NCI-H1436 (cell line): ENCODE data around the gene CARNS1.
A peak's percentile ranks its signal among the peaks of the same experiment; 100 is the strongest.

Source experiments
- DNase-seq: peaks from one replicate; lab custom pipeline; 2025; lab: John Stamatoyannopoulos, UW

The CARNS1 gene

DNA sequence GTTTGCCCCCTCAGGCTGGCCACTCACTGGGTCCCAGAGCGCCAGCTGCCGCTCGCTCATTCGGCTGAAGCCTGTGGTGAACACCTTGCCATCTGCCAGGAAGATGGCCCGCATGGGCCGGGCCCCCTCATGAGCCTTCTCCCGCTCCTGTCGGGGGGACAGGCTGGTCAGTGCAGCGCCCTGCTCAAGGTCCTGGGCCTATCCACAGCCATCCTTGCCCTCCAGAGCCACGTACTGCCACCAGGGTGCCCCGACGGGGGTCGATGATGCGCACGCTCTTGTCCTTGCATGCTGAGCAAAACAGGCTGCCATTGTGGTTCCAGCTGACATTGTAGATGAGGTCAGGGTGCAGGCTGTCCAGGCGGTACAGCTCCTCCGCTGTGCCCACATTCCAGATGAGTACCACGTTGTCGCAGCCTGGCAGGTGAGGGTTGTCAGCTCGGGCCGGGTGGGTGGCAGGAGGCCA is 25.7 kb downstream of the CARNS1 start:
- DNase-seq, result no peak

DNA sequence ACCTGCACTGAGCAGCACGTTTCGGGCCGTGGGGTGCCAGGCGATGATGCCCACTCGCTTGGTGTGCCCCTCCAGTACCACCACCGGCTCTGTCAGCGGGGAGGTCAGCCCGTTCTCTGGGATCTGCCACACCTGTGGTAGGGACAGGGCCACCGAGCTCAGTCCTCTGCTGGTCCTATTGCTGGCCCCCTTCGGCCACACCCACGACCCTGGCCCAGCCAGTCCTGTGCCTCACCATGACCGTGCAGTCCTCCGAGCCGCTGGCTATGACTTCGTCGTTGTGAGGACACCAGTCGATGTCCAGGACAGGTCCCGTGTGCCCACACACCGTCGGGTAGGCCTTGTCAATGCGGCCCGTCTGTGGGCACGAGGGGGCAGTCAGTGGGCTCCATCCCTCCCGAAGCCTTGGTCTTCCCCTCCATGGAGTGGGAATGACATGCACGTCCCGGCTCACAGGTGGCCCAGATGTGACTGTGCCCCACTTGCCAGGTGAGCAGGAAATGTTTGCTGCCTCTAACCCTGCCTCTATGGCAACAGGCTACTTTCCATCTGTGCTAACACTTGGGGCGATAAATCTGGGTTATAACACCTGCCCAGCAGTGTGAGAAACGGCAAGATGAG is 26.4 kb downstream of the CARNS1 start:
- DNase-seq, result no peak

DNA sequence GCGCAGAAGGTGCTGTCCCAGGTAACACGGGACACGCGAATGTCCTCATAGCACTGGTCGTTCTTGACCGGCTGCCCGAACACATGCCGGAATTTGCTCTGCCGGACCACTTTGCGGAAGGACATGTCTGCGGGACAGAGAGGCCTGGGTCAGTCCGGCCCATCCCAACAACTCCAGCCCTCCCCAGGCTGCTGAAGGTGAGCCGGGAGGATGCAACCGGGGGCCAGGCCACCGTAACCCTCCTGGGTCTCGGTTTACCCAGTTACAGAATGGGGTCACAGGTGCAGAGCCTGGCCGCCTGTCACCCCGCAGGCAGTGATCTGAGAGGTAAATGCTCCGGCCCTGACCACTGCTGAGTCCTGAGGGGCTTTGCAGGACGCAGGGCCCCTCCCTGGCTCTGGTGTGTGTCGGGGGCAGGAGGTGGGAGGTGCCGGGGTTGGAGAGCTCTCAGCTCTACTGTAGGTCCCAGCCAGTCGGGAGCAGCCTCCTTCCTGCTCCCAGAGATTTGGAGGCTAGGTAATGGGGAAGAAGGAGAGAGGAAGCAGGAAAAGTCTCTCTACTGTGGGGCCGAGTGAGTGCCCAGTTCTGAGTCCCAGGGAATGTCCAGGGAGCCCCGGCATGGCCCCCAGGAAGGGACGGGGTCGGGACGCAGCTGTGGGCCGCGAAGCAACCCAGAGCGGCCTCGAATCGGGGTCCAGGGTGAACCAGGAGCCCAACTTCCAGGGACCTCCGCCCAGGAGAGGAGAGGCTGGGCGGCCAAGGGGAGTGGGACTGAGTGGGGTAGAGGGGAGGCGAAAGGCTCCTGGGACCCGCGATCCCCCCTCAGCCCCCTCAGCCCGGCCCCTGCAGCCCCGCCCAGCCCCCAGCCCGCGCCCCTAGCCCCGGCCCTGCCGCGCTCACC is 27.3 kb downstream of the CARNS1 start:
- no peak for DNase-seq

DNA sequence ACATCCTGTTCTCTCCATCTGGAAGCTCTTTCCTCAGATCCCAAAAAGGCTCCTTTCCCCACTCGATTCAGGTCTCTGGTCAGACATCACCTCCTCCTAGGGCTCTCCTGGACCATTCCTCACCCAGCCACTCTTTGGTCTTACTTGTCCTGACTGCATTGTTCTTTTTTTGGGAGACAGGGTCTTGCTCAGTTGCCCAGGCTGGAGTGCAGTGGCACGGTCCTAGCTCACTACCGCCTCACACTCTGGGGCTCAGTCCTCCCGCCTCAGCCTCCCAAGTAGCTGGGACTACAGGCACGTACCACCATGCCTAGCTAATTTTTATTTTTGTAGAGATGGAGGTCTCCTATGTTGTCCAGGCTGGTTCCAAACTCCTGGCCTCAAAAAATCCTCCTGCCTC is 30.0 kb downstream of the CARNS1 start:
- no peak for DNase-seq

DNA sequence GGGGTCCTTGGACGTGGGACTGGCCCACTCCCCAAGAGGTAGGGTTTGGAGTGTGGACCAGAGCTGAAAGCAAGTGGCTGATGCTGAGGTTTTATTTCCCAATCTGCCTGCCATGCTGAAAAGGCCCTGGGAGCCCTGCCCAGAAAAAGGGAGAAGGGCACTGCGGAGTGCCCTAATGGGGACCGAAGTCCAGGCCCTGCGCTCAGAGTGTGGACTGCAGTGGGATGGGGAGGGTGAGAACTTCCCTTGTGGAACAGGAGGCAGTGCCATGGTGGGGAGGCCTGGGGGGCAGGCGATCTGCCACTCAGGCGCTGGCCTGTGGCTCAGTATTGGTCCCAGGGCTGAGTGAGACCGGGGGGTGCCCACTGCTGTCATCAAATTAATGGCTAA is 32.7 kb downstream of the CARNS1 start:
- DNase-seq, result no peak

DNA sequence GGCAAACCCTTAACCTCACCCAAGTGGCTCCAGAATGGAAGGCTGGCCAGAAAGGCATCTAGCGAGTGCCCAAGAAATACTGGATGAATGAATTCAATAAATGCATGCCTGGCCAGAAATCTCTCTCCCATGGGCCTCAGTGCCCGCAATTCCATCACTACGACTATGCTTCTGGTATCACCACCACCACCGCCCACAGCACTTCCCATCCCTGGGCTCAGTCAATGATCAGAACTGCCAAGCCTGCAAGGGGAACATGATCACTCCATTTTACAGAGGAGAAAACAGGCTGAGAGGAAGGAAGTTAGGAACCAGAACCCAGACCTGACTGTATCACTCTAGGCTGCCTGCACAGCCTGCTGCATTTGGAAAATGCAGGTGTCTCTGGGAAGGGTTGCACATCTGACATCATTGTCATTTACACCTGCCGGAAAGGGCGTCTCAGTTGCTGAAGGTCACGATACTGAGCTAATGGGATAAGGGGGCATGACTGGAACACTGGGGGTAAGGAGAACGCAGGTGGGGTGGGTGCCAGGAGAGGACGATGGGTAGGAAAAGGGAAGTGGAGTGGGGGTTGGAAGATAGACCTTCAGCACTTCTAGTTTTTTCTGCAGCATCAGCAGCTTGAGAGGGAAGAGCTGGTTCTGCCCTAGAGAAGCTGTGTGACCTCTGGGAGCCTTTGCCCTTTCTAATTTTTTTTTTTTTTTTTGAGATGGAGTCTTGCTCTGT is 33.8 kb downstream of the CARNS1 start:
- peak; percentile 24 for DNase-seq

DNA sequence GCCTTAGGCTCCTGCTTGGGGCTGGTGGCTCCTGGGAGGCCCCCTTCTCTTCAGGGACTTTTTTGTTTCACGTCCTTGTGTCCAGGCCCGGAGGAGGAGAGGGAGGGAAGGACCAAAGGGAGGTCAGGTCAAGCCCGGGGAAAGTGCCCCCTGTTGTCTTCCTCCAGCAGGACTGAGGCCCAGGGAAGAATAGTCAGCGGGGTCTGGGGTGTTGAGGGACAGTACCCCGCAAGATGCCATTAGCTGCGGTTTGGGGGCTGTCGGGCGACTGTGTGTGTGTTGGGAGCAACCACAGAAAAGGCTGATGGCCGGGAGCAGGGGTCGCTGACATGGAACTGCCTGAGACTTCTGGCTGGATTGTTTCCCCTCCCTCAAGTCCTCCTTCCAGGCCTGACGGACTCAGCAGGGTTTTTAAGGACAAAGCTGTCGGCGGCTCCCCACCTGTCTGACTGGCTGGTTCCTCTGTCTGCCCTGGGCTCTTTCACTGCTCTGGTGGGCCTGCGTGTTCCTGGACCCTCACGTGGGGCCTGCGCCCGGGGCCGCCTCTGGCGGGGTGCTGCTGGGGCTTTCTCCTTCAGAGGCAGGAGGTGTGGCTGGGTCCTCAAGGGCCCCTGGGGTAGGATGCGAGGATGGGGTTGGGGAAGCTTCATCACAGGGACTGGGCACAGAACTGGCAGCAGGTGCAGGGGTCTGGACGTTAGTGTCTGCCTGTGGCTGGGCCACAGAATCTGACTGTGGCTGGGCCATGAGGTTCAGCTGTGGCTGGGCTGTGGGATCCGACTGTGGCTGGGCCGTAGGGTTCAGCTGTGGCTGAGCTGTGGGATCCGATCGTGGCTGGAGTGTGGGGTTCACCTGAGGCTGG is 35.5 kb downstream of the CARNS1 start:
- no peak for DNase-seq

DNA sequence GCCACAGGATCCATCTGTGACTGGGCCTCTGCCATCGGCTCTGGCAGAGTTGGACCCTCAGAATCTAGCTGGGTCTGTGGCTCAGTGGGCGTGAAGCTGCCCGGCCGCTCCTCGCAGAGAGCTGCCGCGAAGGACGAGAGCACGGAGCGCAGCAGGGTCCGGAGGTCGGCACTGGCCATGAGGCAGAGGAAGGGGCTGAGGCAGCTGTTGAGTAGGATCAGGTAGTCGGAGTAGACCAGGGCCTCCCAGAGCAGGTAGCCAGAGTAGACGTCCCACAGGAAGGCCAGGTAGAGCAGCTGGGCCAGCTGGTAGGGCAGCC is 36.1 kb downstream of the CARNS1 start:
- DNase-seq, result no peak

DNA sequence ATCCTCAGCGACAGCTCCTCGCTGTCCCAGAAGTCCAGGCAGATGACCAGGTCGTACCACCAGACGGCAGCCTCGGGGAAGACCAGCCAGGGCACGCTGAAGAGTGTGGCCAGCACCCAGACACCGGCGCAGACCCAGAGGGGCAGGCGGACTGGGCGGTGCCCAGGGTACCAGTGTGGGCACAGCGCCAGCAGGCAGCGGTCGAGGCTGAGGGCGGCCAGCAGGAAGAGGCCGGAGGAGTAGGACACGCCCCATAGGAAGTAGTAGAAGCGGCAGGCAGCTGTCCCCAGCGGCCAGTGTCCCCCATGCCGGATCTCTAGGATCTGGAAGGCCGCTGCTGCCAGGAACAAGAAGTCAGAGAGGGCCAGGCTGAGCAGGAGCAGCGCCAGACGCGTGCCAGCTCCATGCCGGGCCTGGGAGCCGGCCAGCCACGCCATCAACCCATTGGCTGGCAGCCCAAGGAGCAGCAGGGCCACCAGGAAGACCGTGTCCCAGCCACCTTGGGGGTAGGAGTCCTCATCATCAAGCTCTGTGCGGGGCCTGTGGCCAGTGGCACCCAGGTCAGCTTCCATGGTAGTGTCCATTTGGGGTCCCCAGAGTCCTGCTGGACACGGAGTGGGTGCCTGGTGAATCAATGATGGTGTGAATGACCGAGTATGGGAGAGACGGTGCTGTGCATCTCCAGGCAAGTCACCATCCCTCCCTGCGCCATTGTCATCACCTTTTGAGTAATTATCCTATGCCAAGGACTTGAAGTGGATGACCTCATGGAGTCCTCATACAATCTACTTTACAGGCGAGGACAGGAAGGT is 36.9 kb downstream of the CARNS1 start, which contains the start of gene GPR152:
TSS of gene GPR152 (minus strand) at position 589 of the 812 bp plus-strand sequence. CDS start at position 584, 5 bp downstream.
- DNase-seq, result no peak

DNA sequence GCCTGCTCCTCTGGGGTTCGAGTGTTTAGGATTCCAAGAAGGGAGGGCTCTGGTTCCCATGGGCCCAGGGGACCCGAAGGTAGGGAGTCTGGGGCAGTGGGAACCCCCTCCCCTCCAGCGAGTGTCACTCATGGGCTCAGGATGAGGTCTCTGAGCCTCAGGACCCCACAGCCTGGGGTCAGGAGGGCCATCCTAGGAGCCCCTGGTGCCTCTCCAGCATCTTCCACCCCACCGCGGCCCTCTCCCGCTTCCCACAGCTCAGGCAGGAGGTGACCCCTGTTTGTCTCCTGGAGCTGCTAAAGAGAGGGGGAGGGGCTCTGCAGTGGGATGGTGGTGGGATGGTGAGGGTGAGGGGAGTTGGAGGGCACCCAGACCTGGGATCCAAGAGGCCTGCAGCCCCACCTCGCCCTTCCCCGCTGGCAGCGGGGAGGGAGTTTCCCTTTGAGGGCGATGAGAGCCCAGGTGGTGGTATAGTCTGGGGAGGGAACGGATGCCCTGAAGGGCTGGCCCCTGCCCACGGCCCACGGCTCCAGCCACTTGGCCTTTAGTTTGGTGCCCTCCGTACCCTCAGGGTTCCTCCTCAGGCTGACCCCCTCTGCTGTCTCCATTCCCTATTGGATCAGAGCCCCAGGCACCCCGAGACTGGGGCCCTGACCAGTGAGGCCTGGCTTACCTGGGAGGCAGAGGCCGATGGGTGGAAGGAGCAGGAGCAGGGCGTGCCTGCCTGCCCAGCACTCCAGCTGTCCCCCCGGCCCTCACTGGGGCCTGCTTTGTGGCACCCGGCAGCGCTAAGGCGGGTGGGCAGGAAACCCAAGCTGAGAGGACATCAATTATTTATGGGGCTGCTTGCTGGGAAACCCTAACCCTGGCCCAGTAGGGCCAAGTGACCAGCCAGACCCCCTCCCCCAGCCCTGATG is 38.6 kb downstream of the CARNS1 start:
- no peak for DNase-seq

DNA sequence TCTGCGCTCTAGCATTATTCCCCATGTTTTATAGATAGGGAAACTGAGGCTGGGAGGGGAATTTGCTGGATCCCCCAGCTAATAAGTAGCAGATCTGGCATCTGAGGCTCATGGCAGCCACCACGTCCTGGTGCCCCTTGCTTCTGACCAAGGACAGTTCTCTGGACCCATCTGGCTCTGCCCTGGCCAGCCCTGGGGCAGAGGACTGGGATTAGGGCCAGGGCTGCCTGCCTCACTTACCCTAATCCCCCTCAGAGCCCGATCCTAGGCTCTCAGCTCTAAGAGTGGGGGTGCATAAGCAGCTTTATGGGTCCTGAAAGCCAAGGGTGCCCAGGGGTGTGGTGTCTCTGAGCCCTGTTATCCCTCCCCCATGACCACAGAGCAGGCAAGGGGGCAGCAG is 39.6 kb downstream of the CARNS1 start, which contains the start of gene CABP4:
TSS of gene CABP4 (plus strand) at position 301 of the 400 bp plus-strand sequence. CDS start at position 371, 70 bp downstream.
- no peak for DNase-seq

DNA sequence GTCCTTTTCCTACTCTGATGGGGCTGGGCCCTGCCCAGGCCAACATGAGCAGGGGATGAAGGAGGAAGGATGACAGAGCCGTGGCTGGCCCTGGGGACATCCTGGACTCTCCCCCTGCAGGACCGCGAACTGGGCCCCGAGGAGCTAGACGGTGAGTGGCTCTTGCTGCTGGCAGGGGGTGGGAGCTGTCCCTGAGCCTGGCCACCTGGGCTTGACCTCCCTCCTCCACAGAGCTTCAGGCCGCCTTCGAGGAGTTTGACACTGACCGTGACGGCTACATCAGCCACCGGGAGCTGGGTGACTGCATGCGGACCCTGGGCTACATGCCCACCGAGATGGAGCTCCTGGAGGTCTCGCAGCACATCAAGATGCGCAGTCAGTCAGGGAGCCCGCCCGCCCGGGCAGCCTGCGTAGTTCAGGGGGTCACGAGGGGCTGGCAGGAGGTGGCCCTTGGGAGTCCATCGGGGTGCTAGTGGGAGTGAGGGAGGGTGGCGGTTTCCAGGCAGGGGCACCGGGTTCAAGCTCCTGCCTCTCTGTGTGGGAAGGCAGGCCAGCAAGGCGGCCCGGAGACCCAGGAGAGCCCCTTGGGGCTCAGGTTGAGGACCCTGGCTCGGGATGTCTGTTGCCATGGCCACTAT is 40.7 kb downstream of the CARNS1 start:
- DNase-seq, result no peak

DNA sequence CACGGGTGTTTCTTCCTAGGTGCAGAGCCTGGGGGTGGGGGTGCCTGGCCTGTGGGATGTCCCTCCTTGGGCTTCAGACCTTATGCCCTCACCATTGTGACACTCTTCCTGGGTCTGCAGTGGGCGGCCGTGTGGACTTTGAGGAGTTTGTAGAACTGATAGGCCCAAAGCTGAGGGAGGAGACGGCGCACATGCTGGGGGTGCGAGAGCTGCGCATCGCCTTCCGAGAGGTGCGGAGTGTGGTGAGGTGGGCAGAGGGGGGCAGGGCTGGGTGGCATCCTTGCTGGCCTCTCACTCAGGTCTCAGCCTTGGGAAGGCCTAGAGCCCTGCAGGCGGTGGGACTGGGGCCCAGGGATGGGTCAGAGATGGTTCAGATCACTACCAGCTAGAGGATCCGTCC is 42.0 kb downstream of the CARNS1 start:
- DNase-seq, result no peak

DNA sequence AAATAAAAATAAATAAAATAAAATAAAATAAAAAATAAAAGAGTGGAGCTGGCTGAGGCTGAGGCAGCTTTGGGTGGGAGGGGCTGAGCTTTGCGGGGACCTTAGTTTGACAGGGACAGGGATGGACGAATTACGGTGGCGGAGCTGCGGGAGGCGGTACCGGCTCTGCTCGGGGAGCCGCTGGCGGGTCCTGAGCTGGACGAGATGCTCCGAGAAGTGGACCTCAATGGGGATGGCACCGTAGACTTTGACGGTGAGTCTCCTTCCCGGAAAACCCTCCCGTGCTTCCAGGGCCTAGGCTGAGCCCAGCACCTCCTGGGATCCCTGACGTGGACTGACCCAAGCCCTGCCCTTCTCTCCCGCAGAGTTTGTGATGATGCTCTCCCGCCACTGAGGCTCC is 42.8 kb downstream of the CARNS1 start:
- DNase-seq, result no peak

DNA sequence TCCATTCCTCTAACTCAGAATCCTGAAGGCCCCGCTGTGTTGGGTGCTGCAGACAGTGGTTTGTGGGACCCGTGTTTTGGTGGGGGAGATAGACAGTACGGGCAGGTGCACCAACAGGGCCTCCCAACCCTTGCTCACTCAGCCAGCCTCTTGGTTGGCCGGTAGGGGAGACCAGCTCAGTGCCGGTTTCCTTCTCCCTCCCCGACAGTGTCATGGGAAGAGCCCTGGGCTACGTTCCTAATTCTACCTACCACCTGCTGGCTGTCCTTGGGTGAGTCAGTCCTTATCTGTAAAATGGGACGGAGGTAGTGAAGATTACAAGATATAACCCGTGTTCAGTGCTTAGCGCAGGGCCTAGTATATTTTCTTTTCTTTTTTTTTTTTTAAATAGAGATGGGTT is 47.7 kb downstream of the CARNS1 start:
- no peak for DNase-seq

DNA sequence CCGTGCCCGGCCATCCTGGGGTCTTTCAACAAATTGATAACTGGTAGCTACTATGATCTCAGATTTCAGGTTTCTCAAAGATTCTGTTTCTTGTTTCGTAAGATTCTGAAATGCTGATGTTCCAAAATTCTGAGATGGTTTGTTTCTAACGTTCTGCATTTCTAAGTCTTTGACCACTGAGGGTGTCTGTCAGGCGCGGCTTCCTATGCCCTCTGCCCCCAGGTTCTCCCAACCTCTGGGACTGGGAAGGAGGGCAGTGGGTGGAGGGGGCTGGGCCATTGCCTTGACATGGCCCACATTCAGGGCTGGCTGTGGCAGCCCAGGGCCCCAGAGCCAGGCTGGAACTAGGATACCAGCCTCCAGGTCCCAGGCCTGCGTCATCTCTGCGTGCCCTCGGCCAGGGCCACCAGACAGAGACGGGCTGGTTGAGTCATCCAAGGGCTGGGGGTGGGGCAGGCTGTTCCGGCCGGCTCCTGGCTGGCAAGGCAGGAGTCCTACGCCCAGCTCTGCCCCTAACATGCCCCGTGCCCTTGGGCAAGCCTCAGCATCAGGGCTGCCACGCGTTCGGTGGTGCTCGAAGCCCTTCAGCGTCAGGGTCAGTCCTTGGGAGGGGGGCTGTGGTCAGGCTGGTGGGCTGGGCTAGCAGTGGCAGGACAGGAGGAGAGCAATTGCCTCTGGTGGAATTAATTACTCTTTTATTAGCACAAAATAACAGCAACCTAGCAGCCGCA is 48.4 kb downstream of the CARNS1 start:
- no peak for DNase-seq

DNA sequence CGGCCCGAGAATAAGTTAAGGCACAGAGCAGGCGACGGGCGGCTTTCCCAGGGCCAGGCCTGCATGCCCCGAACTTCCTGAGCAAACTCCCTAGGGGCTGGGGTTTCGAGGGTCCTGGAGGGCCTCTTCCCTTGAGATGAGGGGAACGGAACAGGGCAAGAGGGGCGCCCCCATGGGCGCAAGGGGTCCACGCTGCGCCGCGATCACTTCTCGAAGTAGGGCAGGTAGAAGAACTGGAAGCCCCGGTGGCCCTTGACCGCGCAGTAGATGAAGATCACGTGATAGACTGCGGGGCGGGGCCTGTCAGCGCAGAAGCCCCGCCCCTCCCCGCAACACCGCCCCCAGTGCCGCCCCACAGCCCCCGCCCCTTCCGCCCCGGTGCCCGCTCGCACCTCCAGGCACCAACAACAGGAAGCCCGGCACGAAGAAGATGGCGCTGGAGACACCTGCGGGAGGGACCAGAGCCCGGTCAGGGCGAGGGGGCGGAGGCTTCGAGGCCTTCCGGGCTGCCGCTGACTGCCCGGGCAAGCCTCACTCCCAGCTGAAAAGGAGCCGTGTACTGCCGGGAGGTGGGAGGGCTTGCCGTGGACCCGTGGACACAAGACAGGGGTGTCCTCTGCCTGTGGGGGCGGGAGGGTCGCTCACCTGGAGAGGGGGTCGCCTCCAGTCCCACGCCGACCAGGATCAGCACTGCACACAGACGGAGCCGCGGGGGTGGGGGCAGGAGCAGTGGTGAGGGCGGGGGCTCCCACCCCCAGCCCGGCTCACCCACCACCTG is 49.1 kb downstream of the CARNS1 start:
- peak; percentile 89 for DNase-seq

DNA sequence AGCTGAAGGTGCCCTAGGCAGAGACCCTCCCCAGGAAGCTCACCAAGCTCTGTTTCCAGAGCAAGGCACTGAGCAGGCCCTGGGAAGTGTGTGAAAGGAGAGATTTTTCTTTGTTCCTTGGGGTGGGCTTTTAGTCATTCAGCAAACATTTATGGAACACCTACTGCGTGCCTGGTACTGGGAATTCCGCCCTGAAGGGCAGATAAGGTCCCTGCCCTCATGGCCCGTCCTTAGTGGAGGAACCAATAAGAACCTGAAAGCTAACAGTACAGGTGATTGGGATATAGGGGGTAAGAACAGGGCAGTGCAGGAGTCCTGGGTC is 49.7 kb downstream of the CARNS1 start:
- DNase-seq, result no peak
